ENCODE data around the gene CRISPLD2.

DNA sequence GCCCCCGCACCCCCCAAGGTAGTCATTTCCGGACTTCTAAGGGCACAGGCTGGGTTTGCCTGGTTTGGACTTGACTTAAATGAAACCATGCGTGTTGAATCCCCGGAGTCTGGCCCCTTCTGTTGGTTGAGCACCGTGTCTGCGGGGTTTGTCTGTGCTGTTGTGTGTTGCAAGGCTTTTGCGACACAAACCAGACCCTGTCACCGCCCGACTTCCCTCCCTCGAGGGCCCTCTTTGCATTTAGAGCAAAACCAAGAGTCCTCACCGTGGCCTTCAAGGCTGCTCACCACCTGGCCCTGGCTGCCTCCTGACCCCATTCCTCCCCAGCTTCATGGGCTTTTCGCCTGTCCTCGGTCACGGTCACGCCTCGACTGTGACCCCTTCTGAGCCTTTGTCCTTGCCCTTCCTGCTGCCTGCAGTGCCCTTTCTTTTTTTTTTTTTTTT is 7.4 kb downstream of the CRISPLD2 start:
- TF ChIP-seq EZH2phosphoT487 (IDR thresholded peaks at IDR 0.05; ENCODE audit: low read length) = no peak
- TF ChIP-seq, protein P1, sequence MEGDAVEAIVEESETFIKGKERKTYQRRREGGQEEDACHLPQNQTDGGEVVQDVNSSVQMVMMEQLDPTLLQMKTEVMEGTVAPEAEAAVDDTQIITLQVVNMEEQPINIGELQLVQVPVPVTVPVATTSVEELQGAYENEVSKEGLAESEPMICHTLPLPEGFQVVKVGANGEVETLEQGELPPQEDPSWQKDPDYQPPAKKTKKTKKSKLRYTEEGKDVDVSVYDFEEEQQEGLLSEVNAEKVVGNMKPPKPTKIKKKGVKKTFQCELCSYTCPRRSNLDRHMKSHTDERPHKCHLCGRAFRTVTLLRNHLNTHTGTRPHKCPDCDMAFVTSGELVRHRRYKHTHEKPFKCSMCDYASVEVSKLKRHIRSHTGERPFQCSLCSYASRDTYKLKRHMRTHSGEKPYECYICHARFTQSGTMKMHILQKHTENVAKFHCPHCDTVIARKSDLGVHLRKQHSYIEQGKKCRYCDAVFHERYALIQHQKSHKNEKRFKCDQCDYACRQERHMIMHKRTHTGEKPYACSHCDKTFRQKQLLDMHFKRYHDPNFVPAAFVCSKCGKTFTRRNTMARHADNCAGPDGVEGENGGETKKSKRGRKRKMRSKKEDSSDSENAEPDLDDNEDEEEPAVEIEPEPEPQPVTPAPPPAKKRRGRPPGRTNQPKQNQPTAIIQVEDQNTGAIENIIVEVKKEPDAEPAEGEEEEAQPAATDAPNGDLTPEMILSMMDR (IDR thresholded peaks at IDR 0.05; ENCODE audit: low read length) = no peak
